Brain microvascular endothelial cell (primary cell): ENCODE measurements around the gene SLCO3A1.

Experiments used
- DNase-seq: peaks from one replicate; pipeline ENCODE4 v3.0.0-alpha.2; 2020
- H3K27ac ChIP-seq: fragments of 250-450 bp; sonication (Bioruptor Pico); 2 replicates; pipeline ENCODE4 v1.5.1; 2020; ENCODE audit warnings: mild to moderate bottlenecking, moderate library complexity
- H3K27me3 ChIP-seq: fragments of 250-450 bp; sonication (Bioruptor Pico); replicated peaks from 2 replicates; pipeline ENCODE4 v1.5.1; 2020; ENCODE audit warnings: mild to moderate bottlenecking
- H3K36me3 ChIP-seq: fragments of 250-450 bp; sonication (Bioruptor Pico); replicated peaks from 2 replicates; pipeline ENCODE4 v1.5.1; 2020; ENCODE audit warnings: mild to moderate bottlenecking
- H3K4me3 ChIP-seq: 2 replicates; pipeline ENCODE4 v1.5.1; 2011; ENCODE audit warnings: low read depth, mild to moderate bottlenecking, control low read depth, low read length, moderate library complexity
- in situ Hi-C: cut with HindIII; loops from 2 replicates; pipeline ENCODE4 v1.10.0; 2017; ENCODE audit warnings: low sequenced_read_pairs, low pct_ligation_motif_present
- TF ChIP-seq, protein P1 (sequence below): IDR thresholded peaks from 2 replicates; pipeline ENCODE4 v1.5.1; 2011; ENCODE audit warnings: low read depth, mild to moderate bottlenecking, moderate library complexity, low read length, control low read depth, inconsistent platforms; ENCODE audit errors: missing control alignments

Gene SLCO3A1

GRCh38 chr15:92044203-92044909 is 190.8 kb downstream of the SLCO3A1 start:
- no peak overlapping the region for H3K4me3 ChIP-seq
- DNase-seq, result no peak
- TF ChIP-seq, protein P1, sequence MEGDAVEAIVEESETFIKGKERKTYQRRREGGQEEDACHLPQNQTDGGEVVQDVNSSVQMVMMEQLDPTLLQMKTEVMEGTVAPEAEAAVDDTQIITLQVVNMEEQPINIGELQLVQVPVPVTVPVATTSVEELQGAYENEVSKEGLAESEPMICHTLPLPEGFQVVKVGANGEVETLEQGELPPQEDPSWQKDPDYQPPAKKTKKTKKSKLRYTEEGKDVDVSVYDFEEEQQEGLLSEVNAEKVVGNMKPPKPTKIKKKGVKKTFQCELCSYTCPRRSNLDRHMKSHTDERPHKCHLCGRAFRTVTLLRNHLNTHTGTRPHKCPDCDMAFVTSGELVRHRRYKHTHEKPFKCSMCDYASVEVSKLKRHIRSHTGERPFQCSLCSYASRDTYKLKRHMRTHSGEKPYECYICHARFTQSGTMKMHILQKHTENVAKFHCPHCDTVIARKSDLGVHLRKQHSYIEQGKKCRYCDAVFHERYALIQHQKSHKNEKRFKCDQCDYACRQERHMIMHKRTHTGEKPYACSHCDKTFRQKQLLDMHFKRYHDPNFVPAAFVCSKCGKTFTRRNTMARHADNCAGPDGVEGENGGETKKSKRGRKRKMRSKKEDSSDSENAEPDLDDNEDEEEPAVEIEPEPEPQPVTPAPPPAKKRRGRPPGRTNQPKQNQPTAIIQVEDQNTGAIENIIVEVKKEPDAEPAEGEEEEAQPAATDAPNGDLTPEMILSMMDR, result no peak
- H3K36me3 ChIP-seq, result no peaks in the 10 kb centered on the region
- H3K27me3 ChIP-seq, result no peaks in the 10 kb centered on the region
- H3K27ac ChIP-seq, result no peak overlapping the region
- in situ Hi-C loops, result no loop called here

DNA sequence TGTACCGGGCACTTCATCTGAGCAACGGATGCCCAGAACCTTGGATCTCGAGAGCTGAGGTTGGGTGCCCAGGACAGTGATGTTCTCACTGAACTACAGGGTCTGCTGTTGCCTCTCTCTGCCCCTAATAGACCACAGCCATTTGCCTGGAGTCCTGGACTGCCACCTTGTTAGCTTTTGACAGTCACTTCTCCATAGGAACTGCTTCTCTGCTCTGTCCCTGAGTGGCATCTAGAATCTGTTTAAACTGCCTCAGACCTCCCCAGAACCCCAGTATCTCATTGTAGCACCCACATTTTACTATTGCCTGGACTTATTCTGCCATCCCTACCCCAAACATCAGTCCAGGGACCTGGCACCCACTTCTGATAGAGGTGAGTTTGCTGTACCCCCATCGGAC is 194.4 kb downstream of the SLCO3A1 start:
- no peak overlapping the region for H3K27ac ChIP-seq
- in situ Hi-C loops, result no loop called here
- no peaks in the 10 kb centered on the region for H3K27me3 ChIP-seq
- H3K36me3 ChIP-seq, result no peaks in the 10 kb centered on the region
- TF ChIP-seq, protein P1, result no peak
- DNase-seq, result no peak
- H3K4me3 ChIP-seq, result no peak overlapping the region

- DNase-seq, result no peak
- H3K4me3 ChIP-seq, result no peak overlapping the region
- no peak overlapping the region for H3K27ac ChIP-seq
- TF ChIP-seq, protein P1, result no peak
- H3K36me3 ChIP-seq, result no peaks in the 10 kb centered on the region
- in situ Hi-C loops, result no loop called here
- H3K27me3 ChIP-seq, result no peaks in the 10 kb centered on the region
Observed at GRCh38 chr15:92048739-92049138, 195.2 kb downstream of the SLCO3A1 start.

DNA sequence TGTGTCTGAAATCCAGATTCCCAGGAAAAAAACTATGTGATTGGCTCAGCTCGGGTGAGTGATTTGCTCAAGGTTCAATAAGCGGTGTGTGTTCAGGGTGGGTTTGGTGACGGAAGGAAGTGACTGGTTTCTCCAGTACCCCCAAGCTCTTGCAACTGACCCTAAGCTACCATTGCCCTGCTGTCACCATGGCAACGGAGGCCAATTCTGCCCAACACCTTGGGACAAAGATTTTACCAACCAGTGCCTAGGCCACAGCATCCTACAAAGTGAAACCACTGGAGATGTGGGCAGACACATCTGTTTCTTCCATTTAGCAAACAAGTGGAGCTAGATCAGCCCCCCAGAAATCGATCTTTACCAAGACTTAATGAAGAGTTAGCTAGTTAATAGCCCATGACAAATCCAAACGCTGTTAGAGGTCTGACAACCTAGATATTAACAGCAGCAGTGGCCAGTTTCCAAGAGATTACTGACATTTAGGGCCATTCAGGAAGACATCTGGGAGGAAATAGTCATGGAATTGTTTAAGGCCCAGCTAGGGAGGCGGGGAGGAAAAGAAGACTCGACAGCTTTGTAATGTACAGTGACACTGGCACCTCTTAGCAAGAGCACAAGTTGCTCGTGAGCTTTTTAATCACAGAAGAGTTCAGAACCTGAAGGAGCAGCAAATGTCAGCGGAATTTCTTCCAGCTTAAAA is 195.9 kb downstream of the SLCO3A1 start:
- H3K4me3 ChIP-seq, result no peak overlapping the region
- no peak for DNase-seq
- H3K27ac ChIP-seq, result no peak overlapping the region
- in situ Hi-C loops, result no loop called here
- no peaks in the 10 kb centered on the region for H3K36me3 ChIP-seq
- no peaks in the 10 kb centered on the region for H3K27me3 ChIP-seq
- TF ChIP-seq, protein P1, result no peak

- no peaks in the 10 kb centered on the region for H3K27me3 ChIP-seq
- no peak for DNase-seq
- H3K4me3 ChIP-seq, result no peak overlapping the region
- H3K36me3 ChIP-seq, result no peaks in the 10 kb centered on the region
- TF ChIP-seq, protein P1, result no peak
- in situ Hi-C loops, result no loop called here
- no peak overlapping the region for H3K27ac ChIP-seq
Observed at GRCh38 chr15:92050220-92050898, 196.9 kb downstream of the SLCO3A1 start.
